Kidney (tissue), 14 donors: ENCODE measurements around the gene TOX3. TPM values are rescaled to one million over a fixed set of nuclear protein-coding genes. Genes with fewer than 3 reads are reported as not detected.
A peak's percentile ranks its signal among the peaks of the same experiment; 100 is the strongest.

ENCODE experiments used
- DNase-seq, 5 donors: peaks; one replicate each; pipeline ENCODE4 v3.0.0-alpha.2; 2013 to 2020
- FAIRE-seq: peaks from 2 replicates; lab custom pipeline; 2012; peaks lifted over from hg19 to GRCh38; lab: Jason Lieb, UNC
- H3K27ac ChIP-seq, 2 donors: one replicate each; pipeline ENCODE4 v1.7.0; 2013; ENCODE audit warnings: low read depth in 2 of 2, low read length in 2 of 2, inconsistent platforms in 1 of 2
- H3K27me3 ChIP-seq: one replicate; pipeline ENCODE4 v1.7.1; 2013; ENCODE audit warnings: low read length, inconsistent platforms; ENCODE audit not compliant: control insufficient read depth, insufficient read depth
- H3K36me3 ChIP-seq, 3 donors: one replicate each; pipeline versions ENCODE4 v1.7.0 to v1.7.1; 2013; ENCODE audit warnings: low read length in 3 of 3, control low read depth in 1 of 3, inconsistent platforms in 1 of 3; ENCODE audit not compliant: insufficient read depth in 3 of 3, control insufficient read depth in 2 of 3
- H3K4me1 ChIP-seq, 3 donors: one replicate each; pipeline versions ENCODE4 v1.7.0 to v1.7.1; 2013; ENCODE audit warnings: low read length in 3 of 3, inconsistent platforms in 1 of 3, low read depth in 1 of 3; ENCODE audit not compliant: control insufficient read depth in 2 of 3, insufficient read depth in 2 of 3
- H3K4me3 ChIP-seq, 3 donors: one replicate each; pipeline versions ENCODE4 v1.7.0 to v1.8.1; 2013; ENCODE audit warnings: low read length in 3 of 3, control low read depth in 1 of 3, inconsistent platforms in 1 of 3
- H3K9ac ChIP-seq, 3 donors: one replicate each; pipeline versions ENCODE4 v1.7.0 to v1.7.1; 2013; ENCODE audit warnings: low read length in 3 of 3, control low read depth in 1 of 3, inconsistent platforms in 1 of 3
- H3K9me3 ChIP-seq, 3 donors: one replicate each; pipeline versions ENCODE4 v1.7.0 to v1.7.1; 2013; ENCODE audit warnings: low read length in 3 of 3, control low read depth in 1 of 3, inconsistent platforms in 1 of 3; ENCODE audit not compliant: control insufficient read depth in 2 of 3, insufficient read depth in 1 of 3
- intact Hi-C: fragments of 100-400 bp; cut with DNase I; formaldehyde crosslinking; loops from one replicate; pipeline ENCODE4 v1.11.1; 2022
- polyA plus RNA-seq: library from polyadenylated mRNA; stranded (reverse); fragments of 350-450 nt; fragmentation: Illumina TruSeq; extraction: RNeasy Lipid Tissue Mini Kit (QIAGEN cat#74804); gene quantifications from one replicate; pipeline ENCODE4 v1.2.3, GENCODE V29; 2014; ENCODE audit warnings: low read depth, low replicate concordance; ENCODE audit not compliant: insufficient read depth
- total RNA-seq: library from RNA; stranded (reverse); fragmentation: NEBNext Ultra II Directional; extraction: Animal tissue kit (Norgen Biotek cat#: 25700); gene quantifications from one replicate; pipeline ENCODE4 v1.2.1, GENCODE V29; 2021
- TF ChIP-seq, protein P1 (sequence below): IDR thresholded peaks from 3 replicates; pipeline ENCODE4 v1.5.1; 2012; ENCODE audit warnings: mild to moderate bottlenecking, moderate library complexity, borderline replicate concordance; ENCODE audit not compliant: insufficient read depth; ENCODE audit errors: extremely low read depth
- donor health status: control.
- donor health status: control.
- donor health status: control.
- donor health status: control.
- donor health status: control.
- donor health status: DM: yes; HTN: yes; CAD: no.
- donor health status: Normal renal cell carcinoma (clear cell type).

The TOX3 gene
- total and polyA plus RNA-seq, 2 donors from 2014 or later, result 8.7 to 16.2 TPM

DNA sequence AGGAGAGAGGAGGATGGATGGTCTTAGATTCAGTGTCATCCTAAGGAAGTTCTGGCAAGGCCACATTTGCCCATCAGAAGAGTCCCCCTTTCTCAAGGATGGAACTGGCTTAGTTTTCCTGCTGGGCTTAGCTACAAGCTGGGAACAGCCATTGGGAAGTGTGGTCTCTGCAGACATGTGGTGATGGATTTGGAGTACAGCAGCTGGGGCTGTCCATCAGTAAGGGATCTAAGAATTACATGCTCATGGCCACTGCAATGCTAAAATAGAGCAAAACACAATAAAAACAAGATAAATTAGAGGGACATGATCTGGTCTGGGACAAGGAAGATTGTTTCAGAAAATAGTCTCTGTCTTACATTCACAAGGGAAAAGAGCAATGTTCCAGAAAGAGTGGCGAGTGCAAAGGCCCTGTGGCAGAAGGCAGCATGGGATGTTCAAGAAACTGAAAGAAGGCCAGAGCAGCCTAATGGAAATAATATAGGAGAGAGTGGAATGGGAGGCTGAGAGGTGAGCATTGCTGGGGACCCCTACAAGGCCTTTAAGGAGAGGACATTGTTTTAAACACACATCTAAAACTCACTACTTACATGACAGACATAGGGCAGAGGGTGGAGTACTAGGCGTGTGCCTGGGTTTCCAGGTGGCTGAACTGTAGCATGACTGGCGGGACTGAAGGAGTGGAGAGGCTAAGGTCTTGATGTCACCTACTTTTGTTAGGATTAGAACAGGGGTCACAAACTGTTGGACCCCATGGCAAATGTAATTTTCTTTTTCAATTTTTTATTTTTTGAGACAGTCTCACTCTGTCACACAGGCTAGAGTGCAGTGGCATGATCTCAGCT, 17.0 kb upstream of the TOX3 start:
- DNase-seq (no peak), FAIRE-seq (no peak)
- Histone ChIP-seq H3K9ac (no peak overlapping the region), H3K36me3 (no peaks in the 10 kb centered on the region), H3K4me1 (no peaks in the 10 kb centered on the region), H3K27ac (peak overlapping the region in 1 of 2 donors; percentile 26), H3K27me3 (no peaks in the 10 kb centered on the region), H3K4me3 (no peak overlapping the region), H3K9me3 (no peaks in the 10 kb centered on the region)
- intact Hi-C loops, result no loop called here
- TF ChIP-seq, protein P1, sequence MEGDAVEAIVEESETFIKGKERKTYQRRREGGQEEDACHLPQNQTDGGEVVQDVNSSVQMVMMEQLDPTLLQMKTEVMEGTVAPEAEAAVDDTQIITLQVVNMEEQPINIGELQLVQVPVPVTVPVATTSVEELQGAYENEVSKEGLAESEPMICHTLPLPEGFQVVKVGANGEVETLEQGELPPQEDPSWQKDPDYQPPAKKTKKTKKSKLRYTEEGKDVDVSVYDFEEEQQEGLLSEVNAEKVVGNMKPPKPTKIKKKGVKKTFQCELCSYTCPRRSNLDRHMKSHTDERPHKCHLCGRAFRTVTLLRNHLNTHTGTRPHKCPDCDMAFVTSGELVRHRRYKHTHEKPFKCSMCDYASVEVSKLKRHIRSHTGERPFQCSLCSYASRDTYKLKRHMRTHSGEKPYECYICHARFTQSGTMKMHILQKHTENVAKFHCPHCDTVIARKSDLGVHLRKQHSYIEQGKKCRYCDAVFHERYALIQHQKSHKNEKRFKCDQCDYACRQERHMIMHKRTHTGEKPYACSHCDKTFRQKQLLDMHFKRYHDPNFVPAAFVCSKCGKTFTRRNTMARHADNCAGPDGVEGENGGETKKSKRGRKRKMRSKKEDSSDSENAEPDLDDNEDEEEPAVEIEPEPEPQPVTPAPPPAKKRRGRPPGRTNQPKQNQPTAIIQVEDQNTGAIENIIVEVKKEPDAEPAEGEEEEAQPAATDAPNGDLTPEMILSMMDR, result no peak

DNA sequence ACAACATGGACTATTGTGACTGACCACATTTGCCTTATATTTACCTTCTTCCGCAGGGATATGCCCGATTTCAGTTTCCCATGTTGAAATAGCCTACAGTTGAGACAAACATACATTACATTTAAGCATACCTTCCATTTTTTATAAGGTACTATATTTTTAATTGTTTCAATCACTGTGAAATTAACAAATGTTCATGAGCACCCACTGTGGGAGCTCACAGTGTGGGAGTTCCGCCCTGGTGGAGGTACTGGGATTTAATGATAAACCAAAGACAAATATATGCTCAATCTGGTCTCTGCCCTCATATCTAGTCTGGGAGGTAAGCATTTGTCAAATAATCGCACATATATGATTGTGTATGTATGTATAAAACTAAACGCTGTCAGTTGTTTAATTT, 15.8 kb upstream of the TOX3 start:
- no peak for DNase-seq
- H3K27ac ChIP-seq, result no peak overlapping the region
- FAIRE-seq, result no peak
- TF ChIP-seq, protein P1, result no peak
- H3K9ac ChIP-seq, result no peak overlapping the region
- H3K27me3 ChIP-seq, result no peaks in the 10 kb centered on the region
- no peaks in the 10 kb centered on the region for H3K36me3 ChIP-seq
- H3K4me1 ChIP-seq, result no peaks in the 10 kb centered on the region
- no peak overlapping the region for H3K4me3 ChIP-seq
- intact Hi-C loops, result no loop called here
- no peaks in the 10 kb centered on the region for H3K9me3 ChIP-seq

DNA sequence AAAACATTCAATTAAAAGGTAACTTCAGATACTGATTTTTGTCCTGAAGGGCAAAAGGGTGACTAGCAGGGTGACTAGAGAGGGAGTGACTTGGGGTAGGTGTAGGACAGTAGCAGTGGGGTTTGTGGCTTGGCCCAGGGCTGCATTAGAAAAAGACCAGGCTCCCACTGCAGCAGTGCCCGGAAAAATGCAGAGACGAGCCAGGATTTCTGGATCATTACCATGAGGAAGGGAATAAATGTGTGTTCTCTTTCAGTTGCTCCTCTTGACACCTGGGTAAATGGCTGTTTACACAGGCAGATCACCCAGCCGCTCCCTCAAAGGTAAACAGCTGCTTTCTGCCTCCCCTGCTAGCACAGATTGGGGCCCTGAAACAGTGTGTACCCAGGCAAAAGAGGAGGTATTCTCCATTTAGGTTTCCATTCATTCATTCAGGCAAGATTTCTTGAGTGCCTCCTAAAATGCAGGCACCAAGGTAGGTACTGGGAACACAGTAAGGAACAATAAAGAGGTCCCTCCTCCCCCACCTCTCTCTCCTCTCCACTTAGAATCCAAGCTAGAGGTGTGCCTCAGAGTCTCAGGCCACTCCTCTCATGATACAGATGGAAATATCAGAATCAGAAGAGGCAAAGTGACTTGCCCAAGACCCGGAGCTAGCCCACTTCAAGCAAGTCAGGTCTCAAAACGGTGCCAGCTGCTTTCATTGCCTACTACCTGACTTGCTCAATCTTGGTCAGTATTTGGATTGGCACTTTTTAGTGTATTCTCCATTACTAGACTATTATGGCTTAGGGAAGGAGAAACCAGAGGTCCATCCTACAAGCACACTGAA, 15.2 kb upstream of the TOX3 start:
- H3K4me1 ChIP-seq, result peaks cover 0 to 4% (median 0%) of the 10 kb centered on the region in 3 donors
- DNase-seq (no peak), FAIRE-seq (no peak)
- no peaks in the 10 kb centered on the region for H3K27me3 ChIP-seq
- no peak overlapping the region for H3K9ac ChIP-seq
- intact Hi-C loops, result no loop called here
- no peaks in the 10 kb centered on the region for H3K9me3 ChIP-seq
- no peak overlapping the region for H3K4me3 ChIP-seq
- H3K27ac ChIP-seq, result no peak overlapping the region
- H3K36me3 ChIP-seq, result no peaks in the 10 kb centered on the region
- TF ChIP-seq, protein P1, result no peak
